Prostate gland (tissue), 2 donors: ENCODE data around the gene ZNF850.
"Not testable (repeated sequence)": the region's sequence is repeated elsewhere in the genome, so short reads cannot be mapped to it uniquely, and the experiment has no call there.

Source experiments
- CTCF ChIP-seq, 4 experiments: fragments of 200-600 bp in 2 of 4; fragments of 450-650 bp in 2 of 4; sonication (generic) in 2 of 4; IDR thresholded peaks; 1 replicate in 3 of 4; 2 replicates in 1 of 4; pipeline ENCODE4 v1.5.1; 2016 to 2019; ENCODE audit warnings: antibody characterized with exemption in 4 of 4, mild to moderate bottlenecking in 2 of 4, moderate library complexity in 2 of 4
- POLR2A ChIP-seq: fragments of 450-650 bp; IDR thresholded peaks from one replicate; pipeline ENCODE4 v1.6.1; 2016; ENCODE audit warnings: antibody characterized with exemption, mild to moderate bottlenecking

- TF ChIP-seq CTCF (IDR thresholded peaks at IDR 0.05); POLR2A: not testable (repeated sequence)
Observed at GRCh38 chr19:36736166-36736565, 36.4 kb downstream of the ZNF850 start.
